Measurements from ENCODE around the gene HOXC4.

DNA sequence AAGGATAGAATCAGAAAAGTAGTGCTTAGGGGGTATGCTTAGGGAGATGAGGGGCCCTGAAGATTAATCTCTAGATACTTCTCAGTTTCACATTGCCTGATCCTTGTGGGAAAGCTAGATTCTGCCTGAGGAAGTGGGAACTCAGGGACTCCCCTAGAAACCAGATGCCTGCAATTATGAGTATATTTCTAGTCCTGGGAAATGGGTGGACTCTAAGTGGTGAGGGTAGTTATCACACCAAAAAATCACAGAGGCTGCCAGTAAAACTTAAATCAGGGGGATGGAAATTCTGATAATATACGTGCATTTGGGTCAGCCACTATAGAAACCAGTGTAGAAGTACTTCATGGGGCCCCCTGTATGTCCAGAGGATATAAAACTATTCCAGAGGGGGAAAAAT is 18.3 kb downstream of the HOXC4 start:
- TF ChIP-seq CTCF (IDR thresholded peaks at IDR 0.05), result no peak
- TF ChIP-seq POLR2A (IDR thresholded peaks at IDR 0.05), result no peak
